Peyer's patch (tissue), 4 donors: ENCODE data around the gene USP17L30.
"Not testable (repeated sequence)": the region's sequence is repeated elsewhere in the genome, so short reads cannot be mapped to it uniquely, and the experiment has no call there.

Source experiments
- CTCF ChIP-seq, 6 experiments: fragments of 450-650 bp in 4 of 6; fragments of 200-600 bp in 2 of 6; sonication (generic) in 1 of 6; IDR thresholded peaks; one replicate each; pipeline ENCODE4 v1.5.1; 2017 to 2019; ENCODE audit warnings: antibody characterized with exemption in 6 of 6, mild to moderate bottlenecking in 3 of 6, moderate library complexity in 1 of 6
- POLR2A ChIP-seq, 2 donors: fragments of 450-650 bp; IDR thresholded peaks; one replicate each; pipeline ENCODE4 v1.5.1; 2017; ENCODE audit warnings: antibody characterized with exemption in 2 of 2, mild to moderate bottlenecking in 2 of 2, moderate library complexity in 2 of 2

- not testable (repeated sequence) for TF ChIP-seq CTCF, POLR2A (IDR thresholded peaks at IDR 0.05)
Observed at GRCh38 chr4:9339103-9339502, 23.8 kb upstream of the USP17L30 start, which contains the start of gene USP17L5.
